ENCODE results near the gene TRIM44.
"Not testable (repeated sequence)": the region's sequence is repeated elsewhere in the genome, so short reads cannot be mapped to it uniquely, and the experiment has no call there.

DNA sequence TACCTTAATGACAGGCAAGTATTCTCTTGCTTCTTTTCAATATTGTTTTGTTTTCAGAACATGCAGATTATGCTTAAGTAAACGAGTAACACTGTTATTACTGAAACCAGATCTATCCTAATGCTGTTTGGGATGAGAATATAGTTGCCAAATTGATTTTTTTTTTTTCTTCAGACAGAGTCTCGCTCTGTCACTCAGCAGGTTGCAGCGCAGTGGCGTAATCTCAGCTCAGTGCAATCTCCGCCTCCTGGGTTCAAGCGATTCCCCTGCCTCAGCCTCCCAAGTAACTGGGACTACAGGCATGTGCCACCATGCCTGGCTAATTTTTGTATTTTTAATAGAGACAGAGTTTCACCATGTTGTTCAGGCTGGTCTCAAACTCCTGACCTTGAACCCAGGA is 91.0 kb downstream of the TRIM44 start:
- not testable (repeated sequence) for TF ChIP-seq ZNF274 (IDR thresholded peaks at IDR 0.05; ENCODE audit: low read depth, low read length); SUZ12 (IDR thresholded peaks at IDR 0.05; ENCODE audit: extremely low read depth, insufficient read depth, insufficient read length); YY1 (IDR thresholded peaks at IDR 0.05; ENCODE audit: insufficient read depth, insufficient read length)

Data from NT2/D1 (cell line).